Raji (cell line): ENCODE measurements around the gene TMEM45B.

ENCODE experiments used
- POLR2A ChIP-seq: IDR thresholded peaks from 2 replicates; pipeline ENCODE4 v1.6.1; 2011; ENCODE audit warnings: low read depth, low read length, control low read depth; ENCODE audit not compliant: insufficient read depth

TMEM45B gene

GRCh38 chr11:129815596-129816461 is at the start of gene TMEM45B:
Gene TMEM45B, plus strand, starts transcription at chr11:129815848. Its CDS starts 36,635 bp downstream, at chr11:129852483.
- TF ChIP-seq POLR2A = no peak

DNA sequence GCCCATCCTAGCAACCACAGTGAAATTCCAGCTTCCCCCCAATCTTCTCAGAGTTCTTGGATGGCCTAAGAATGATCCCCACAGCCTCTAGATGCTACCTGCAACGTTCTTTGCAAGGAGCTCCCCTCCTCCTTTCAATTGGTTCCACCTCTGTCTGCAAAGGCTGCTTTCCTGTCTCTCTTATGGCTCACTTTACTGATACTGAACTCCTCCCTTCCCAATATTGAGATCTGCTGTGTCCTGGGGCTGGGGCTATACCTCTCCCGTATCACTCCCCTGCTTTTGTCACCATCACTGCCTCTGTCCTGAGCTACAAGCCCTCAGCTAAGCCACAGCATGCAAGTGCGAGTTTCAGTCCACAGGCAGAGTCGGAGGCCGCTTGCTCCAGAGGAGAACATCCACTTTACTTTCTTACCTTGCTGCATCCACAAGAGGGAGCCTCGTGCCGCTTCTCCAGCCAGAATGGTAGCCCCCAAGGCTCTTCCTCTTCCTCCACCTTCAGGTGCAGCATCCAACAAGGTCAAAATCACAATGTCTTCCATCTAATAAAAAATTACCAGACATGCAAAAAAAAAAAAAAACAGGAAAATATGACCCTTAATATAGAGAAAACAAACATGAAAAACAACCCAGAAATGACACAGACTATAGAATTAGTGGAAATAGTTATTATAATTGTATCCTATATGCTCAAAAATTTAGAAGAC is 48.6 kb upstream of the TMEM45B start:
- no peak for TF ChIP-seq POLR2A

GRCh38 chr11:129767827-129768226 is 47.8 kb upstream of the TMEM45B start:
- TF ChIP-seq POLR2A = no peak

DNA sequence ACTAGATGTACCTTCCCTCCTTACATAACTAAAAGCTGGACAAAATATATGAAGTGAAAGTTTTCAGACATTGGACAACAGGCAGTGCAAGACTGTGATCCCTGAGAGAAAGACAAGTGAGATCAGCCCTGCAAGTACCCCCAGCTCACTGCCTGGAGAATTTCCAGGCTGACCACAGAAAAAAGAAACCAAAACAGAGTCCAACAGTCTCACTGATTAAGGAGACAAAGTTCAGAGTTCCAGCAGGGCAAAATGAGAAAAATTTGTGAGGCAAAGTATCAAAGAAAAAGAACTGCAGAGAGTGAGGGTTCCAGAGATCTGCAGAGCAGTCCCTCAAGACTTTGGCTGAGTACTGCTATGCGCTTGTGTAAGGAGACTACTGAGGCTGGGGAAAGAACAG is 47.3 kb upstream of the TMEM45B start:
- no peak for TF ChIP-seq POLR2A

DNA sequence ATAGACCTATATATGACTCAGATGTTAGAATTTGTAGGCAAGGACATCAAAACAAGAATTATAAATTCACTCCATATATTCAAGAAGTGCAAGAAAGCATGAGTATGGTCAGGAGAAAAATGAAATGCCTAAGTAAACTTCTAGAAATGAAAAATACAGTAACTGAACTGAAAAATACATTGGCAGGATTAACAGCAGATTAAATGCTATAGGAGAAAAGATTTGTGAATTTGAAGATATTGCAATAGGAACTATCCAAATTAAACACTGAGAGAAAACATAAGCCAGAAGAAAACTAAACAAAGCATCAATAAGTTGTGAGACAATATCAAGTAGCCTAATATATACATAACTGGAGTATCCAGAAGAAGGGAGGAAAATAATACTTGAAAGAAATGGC is 46.6 kb upstream of the TMEM45B start:
- TF ChIP-seq POLR2A = no peak

DNA sequence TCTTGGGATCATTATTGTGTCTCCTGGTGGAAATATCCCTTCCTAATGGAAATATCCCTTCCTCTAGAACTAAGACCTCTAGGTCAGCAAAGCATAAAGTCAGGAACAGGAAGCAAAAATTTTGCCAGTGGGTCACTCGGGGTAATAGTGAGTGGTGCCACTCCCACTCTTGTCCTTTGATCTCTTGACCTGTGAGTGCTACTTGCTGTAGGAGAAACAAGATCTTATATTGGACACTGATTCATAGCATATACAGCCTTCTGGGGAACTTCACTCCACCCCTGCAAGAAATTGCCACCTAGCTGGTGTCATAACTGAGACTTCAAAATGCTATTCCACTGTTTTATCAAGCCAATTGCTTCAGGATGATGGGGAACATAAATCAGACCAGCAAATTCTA is 44.7 kb upstream of the TMEM45B start:
- no peak for TF ChIP-seq POLR2A

DNA sequence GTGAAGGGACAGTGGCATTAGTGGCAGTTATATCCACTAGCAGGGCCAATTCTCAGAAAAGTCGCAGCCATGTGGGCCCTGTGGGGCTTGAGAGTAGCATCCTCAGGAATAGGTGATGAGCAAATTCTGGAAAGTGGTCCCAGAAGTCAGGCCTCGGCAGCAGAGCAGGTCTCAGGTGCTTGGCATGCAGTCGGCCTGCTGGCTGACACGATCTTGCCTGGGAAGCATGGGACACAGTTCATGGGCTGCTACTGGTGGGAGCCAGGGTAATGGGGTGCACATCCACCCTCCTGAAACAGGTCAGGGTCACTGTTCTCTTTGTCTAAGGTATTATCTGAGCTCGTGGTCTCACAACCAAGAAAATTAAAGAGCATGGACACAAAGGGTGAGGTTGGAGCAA is 36.8 kb upstream of the TMEM45B start:
- TF ChIP-seq POLR2A = no peak

DNA sequence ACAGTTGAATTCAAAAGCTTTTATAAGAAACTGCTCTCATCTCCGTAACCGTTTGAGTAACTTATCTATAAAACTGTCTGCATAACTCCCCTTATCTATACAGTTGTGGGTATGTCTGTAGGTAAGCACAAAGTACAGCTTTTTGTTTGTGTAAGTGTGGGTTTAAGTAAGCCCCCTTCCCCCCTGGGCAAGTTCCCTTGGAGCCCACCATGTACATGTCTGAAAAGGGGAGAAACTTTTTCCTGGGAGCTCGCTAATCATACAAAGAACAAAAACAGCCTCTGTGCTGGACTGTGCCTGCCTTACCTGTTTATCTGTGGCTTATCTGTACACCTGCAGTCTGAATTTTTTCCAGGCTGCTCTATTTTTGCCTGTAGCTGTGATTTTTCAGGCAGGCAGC is 36.3 kb upstream of the TMEM45B start:
- TF ChIP-seq POLR2A = no peak

- no peak for TF ChIP-seq POLR2A
Measured at GRCh38 chr11:129785383-129786111, 30.1 kb upstream of the TMEM45B start.

DNA sequence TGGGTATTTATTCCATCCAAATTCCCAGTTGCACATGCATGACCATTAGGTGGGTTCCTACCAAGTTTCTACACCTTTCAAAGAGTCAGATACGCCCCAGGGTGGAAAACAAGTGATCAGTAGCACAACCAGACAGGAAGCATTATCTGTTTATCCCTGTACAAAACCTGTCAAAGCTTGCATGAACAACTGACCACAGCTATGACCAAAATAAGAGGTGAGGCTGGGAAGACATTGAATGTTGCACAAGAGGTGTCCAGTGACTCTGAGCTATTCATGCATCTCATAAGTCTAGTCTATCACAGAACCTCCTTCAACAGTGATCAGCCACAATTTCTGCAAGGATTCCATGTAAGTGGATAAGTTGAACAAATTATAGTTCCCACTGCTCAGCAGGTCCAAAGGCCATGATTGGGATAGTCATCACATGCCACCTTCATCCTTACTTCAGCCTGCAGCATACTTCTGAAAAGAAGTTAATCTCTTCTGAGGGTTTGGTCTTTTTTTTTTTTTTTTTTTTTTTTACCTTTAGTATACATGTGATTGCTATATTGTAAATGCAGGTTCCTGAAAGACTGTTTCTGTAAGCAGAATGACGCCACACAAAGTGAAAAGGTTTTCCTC is 28.0 kb upstream of the TMEM45B start:
- no peak for TF ChIP-seq POLR2A

- TF ChIP-seq POLR2A = no peak
Measured at GRCh38 chr11:129788278-129788677, 27.4 kb upstream of the TMEM45B start.

- TF ChIP-seq POLR2A = no peak
Measured at GRCh38 chr11:129790106-129790505, 25.5 kb upstream of the TMEM45B start.

DNA sequence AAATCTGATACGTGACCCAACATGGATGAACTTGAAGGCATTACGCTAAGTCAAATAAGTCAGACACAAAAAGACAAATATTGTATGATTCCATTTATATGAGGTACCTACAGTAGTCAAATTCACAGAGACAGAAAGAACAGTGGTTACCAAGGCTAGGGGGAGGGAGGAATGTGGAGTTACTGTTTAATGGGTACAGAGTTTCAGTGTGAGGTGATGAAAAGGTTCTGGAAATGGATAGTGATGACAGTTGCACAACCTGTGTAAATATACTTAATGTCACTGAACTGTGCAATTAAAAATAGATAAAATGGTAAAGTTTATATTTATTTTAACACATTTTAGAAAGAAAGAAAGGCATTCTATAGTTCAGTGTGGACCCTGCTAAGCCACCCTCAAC is 24.1 kb upstream of the TMEM45B start:
- no peak for TF ChIP-seq POLR2A

DNA sequence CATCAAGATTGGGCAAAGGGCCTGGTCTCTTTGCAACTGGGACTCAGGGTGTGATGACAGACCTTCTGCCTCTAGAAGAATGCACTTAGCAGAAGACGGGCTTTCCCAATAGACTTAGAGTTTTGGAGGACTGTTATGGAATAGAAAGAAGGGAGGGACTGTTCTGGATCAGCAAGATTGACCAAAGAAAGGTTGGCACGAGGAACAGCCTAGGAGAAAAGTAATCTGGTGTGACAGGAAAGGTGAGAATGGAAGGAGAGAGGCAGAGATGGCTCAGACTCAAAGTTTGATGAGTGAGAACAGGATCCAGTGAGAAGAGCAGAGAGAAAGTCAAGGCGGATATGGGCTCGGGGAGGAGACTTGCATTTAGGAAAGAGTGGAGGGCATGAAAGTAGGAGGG is 23.0 kb upstream of the TMEM45B start:
- no peak for TF ChIP-seq POLR2A

- TF ChIP-seq POLR2A = no peak
Measured at GRCh38 chr11:129795089-129795488, 20.6 kb upstream of the TMEM45B start.
